Hippocampal formation (tissue), 2 donors: Measurements from ENCODE around the gene POR.

Experiments used
- DNase-seq, 2 donors: peaks; one replicate each; lab custom pipeline; 2025; lab: John Stamatoyannopoulos, UW

POR gene

DNA sequence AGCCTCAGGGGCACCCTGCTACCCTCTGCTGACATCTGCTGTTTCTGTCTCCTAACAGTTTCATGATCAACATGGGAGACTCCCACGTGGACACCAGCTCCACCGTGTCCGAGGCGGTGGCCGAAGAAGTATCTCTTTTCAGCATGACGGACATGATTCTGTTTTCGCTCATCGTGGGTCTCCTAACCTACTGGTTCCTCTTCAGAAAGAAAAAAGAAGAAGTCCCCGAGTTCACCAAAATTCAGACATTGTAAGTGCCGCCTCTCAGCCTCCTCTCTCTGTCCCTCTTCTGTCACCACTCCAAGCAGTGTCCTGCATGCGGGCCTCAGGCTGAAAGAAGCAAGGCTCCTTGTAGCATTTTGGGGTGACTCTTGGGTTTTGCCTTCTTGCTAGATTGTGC, 39.0 kb downstream of the POR start:
- no peak for DNase-seq

DNA sequence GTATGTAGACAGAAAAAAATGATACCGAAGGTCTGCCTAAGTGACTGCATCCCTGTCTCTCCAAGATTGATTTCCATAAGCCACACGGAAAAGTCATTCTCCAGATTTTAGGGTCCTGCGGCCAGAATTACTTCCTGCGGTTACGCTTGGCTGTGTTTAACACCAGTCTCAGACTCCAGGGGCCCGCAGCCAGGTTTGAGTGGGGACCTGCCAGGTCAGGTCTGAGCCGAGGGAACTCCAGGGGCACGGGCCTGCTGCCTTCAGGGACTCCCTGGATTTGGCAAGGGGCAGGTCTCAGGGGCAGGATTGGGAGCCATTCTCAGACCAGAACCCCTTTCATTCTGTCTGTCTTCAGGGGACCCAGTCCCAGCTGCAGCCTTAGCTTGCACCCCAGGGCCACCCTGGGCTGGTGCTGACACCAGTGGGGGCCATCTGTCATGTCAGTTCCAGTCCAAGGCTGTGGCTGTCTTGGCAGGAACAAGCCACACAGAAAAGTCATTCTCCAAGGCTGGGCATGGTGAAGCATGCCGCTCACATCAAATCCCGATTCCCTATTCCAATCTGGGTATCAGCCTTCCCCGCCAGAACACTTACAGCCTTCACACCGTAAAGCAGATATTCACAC, 40.5 kb downstream of the POR start:
- DNase-seq = no peak

DNA sequence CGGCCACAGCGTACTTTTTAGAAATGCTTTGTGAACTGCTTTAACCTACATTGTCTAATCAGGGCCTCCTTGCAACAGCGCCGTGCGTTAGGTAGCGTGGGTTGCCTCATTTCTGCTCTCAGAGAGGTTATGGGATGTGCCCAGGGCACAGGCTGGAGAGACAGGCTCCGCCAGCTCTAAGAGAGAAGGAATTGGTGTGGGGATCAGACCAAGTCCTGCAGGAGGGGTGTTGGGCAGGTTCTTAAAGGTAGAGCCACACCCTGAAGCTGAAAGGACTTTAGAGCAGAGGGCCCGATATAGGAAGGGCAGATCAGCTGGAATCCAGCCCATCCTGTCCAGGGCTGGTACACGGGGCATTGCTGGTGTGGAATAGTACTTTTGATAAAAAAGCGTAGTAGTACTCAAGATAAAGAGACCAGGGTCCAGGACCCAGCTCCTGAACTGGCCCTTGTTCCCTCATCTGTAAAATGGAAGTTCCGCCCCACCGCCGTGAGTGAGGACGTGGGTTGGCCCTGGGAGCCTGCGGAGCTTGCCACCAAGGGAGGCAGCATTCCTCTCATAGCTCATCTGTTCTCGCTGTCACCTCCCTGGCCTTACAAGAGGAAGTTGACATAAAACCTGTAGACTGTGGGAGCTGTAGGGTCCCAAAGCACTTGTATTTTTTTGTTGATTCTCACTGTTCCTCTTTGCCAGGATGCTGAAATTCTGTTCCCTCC, 42.2 kb downstream of the POR start:
- DNase-seq = no peak

DNA sequence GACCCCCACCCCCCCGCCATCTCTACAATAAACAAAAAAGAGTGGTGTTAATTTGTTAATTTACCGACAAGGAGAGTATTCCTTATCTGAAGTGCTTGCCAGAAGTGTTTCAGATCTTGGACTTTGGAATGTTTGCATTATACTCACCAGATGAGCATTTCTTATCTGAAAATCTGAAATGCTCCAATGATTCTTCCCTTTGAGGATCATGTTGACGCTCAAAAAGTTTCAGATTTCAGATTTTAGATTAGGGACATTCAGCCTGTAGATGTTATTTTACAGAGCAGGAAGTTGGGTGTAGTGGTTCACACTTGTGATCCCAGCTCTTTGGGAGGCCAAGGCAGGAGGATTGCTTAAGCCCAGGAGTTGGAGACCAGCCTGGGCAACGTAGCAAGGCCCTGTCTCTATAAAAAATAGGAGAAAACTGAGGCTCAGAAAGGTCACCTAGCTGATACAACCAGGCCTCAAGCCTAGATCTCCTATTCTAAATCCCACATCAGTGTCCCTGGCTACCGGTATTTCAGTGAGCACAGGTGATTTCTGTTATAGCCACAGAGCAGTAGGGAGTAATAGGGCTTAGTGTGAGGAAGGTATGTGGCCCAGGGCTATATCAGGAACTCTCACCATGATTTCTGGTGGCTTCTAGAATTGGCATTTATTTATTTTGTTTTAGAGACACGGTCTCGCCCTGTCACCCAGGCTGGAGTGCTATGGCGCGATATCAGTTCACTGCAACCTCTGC, 44.0 kb downstream of the POR start:
- no peak for DNase-seq

DNA sequence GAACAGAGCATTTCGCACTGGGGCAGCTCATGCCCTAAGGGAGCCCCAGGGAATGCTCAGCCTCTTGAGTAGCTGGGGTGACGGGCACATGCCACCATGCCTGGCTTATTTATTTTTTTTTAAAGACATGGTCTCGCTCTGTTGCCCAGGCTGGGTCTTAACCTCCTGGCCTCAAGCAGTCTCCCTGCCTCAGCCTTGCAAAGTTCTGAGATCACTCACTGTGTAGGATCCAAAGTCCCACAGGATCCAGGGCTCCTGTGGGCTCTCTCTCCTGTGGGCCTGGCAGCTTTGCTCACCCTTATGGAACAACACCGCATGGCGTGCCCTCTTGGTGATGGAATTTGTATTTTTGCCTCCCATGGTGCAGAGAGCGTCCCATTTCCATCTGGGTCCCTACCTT, 45.4 kb downstream of the POR start:
- DNase-seq = no peak

DNA sequence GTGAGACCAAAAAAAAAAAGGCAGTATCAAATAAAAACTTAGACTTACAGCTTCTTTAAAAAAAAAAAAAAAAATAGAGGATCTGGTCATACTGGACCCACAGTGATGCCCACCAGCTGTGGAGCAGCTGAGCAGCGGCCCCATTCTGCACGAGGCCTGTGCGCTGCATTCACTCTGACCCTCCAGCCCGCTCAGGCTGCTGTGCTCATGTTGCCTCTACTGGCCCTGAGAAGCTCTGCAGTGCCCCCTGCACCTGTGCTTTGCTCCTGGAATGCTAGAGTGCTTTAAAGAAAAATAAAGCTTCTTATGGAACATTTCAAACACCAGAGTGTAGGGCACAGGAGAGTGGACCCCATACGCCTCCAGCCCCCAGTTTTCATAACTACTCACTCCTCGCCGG, 46.3 kb downstream of the POR start:
- DNase-seq = no peak

DNA sequence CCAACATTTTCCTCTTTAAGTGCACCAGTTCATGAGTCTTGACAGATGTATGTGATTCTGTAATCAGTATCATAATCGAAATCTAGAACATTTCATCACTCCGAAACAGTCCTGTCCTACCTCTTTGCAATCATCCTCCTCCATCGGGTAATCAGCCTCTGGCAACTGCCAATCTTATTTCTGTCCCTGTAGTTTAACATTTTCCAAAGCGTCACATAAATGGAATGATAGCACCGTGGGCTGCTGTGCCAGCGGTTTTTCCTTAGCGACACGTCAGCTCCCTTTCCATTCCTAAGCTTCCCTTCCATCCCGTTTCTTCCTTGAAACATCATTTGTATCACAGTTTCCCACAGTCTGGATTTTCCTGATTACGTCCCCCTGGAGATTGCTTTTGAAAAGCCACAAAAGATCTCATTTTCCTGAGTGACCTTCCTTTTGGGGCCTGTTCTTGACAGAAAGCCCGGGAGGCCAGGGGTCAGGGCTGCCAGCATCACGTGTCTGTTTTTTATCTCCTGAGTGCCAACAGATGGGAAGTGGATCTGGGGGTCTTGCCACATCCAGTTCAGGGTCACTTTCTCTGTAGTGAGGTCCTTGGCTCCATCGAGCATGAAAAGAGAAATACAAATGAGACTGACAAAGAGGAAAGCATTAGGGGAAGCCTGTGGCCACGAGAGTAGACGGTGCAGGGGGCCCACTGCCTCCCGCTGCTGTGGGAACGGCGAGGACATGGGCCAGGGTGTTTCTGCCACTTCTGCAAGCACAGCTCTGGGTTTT, 47.8 kb downstream of the POR start:
- no peak for DNase-seq

DNA sequence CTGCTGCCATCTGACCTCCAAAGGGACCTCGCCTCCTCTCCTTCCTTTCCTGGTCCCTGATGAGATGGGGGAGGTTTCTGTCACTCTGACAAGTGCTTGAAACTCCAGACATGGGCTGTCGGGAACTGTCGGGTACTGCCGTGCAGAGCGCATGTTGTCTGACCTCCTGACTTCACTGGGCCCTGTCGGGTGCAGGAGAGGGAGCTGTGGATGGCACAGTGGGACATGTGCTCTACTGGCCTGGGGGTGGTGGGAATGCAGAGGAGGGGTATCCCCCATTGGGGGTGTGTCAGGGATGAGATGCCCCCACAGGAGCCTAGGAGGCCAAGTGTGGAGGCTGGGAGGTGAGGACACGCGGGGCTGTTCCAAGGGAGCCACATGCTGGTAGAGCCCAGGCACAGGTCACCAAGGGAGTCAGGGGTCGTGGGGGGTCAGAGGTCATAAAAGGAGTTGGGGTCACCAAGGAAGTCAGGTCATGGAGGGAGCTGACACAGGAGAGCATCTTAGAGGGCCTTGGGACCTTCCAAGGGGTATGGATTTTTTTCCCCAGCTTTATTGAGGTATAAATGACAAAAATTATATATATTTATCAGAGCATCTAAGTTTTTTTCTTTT, 48.5 kb downstream of the POR start:
- no peak for DNase-seq

DNA sequence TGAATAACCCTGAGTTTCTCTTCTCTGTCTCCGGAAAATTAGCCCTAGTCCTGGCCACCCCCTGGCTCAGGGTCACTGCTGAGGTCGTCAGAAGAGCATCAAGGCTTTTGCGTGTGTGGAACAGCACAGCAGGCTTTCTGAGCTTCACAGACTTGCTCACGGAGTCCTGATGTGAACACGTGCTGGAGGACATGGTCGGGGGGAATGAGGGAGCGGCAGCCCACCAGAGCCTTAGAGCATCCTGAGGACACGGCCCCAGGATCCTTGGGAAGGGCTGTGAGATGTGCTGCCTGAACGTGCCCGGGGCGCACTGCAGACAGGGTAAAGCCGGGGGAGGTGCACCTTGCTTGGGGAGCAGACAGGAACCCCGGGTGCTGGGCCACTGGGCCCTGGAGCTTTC, 50.7 kb downstream of the POR start:
- DNase-seq = no peak

DNA sequence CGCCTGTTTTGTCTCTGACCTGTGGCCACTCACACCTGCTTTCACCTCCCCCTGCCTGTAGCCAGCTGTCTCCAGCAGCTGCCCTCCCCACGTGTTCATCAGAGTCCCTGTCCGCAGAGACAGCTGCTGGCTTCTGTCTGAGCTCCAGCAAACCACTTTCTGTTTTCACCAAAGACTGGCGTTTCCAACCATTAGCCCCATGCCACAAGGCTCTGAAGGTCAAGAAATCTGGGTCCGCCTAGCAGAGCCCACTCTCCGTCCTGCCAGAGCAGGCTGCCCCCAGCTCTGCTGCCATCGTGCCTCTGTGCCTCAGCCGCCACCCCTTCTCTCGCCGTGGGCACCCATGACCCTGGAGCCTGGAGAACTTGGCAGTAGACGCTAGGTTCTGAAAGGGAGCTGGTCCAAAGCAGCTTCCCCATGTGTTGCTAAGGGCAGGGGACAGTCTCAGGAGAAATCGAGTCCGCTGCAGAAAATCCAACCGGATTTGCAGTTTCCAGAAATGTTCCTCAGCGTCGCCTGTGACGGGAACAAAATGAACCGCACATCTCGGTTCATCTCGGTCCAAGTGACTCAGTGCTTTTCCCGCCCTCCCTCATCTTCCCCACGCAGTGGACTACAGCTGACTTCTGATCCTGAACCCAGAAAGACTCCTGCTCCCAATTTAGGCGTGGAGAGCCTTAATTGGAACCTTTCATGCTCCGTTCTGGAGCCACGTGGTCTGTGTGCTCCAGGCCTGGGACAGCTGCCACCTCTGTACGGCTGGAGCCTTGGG, 51.4 kb downstream of the POR start:
- peak in 1 of 2 donors; percentile 66 for DNase-seq

DNA sequence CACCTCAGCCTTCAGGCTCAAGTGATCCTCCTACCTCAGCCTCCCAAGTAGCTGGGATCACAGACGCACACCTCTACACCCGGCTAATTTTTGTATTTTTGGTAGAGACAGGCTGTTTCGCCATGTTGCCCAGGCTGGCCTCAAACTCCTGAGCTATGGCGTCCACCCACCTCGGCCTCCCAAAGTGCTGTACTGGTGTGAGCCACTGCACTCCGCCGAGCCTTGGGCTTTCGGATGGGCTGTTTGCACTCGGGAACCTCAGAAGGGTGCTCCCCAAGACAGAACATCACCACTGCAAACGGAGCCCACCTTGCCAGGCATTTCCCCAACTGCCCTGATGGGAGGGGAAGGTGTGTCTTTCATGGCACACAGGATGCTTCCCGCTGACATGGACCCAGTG, 52.1 kb downstream of the POR start:
- DNase-seq = no peak

DNA sequence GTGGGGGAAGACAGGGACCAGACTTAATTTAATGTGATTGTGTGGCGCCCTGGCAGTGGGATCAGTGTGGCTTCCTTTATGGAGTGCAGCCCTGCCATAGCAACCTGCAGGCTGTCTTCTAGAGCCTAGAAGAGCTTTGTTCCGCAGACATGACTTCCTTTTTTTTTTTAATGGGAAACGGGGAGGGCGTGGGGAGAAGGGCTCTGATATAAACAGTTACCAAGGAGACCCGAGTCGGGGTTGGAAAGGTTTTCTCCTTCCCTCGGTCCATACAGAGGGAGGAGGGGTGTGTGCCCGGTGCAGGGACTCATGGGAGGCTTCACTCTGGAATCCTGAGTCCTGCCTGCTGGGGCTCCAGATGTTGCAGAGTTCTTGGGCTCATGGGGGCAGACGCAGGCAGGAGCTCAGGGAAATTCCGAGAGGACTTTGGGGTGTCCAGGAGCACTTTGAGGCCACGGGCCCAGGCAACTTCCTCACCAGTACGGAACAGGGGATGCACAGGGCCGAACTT, 52.6 kb downstream of the POR start:
- DNase-seq = peak in 1 of 2 donors; percentile 20

DNA sequence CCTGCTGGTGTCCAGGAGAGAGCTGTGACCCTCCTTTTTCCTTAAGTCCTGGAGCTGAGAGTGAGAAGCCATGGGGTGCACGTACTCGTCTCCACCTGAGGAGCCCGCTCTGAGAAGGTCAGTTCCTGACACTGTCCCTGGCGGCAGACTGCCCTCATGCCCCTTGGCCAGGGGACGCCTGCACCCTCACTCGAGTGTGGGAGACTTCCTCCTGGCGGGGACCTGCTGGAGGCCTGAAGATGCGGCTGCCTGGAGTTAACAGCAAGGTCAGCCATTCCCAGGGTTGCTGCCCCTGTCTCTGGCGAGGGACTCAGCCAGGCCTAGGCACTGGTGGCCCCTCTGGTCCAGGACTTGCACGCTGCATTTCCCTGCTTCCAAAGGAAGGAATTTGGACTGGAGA, 53.1 kb downstream of the POR start:
- DNase-seq = no peak

DNA sequence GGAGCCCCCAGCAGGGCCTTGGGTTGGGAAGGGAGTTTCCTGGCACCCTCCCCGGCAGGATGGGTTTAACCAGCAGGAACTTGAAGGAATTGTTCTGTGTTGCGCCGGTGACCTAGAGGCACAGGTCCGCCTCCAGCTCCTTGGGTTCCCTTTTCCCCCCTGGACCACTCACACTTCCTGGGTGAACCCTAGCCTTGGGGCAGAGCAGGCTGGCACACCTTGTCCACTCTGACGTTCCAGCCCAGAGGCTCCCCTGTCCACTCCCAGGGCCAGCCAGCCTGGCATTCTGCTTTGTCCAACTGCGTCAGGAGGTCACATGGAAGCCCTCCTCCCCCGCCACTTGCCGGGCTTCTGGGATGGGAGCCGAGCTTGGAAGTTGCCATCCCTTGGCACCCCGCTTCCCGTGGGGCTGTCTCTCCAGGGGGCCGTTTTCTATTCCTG, 53.6 kb downstream of the POR start:
- peak; percentile 30 to 42 for DNase-seq

DNA sequence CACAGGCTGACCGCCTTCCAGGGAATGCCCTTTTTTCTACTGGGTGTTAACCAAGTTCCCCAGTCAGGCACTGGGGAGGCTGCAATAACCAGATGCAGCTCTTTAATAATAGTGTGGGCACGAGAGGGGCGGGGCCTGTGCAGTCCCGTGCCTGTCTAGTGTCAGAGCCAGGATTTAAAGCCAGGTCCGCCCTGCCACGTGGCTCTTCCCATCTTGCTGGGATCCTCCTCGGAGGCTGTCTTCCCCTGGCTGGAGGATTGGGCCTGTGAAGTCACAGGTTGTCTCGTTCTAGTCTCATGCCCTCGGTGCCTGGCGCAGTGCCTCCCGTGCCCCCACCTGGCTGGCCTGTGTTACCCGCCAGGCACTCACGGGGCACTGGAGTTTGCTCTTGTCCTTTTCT, 54.2 kb downstream of the POR start:
- no peak for DNase-seq

DNA sequence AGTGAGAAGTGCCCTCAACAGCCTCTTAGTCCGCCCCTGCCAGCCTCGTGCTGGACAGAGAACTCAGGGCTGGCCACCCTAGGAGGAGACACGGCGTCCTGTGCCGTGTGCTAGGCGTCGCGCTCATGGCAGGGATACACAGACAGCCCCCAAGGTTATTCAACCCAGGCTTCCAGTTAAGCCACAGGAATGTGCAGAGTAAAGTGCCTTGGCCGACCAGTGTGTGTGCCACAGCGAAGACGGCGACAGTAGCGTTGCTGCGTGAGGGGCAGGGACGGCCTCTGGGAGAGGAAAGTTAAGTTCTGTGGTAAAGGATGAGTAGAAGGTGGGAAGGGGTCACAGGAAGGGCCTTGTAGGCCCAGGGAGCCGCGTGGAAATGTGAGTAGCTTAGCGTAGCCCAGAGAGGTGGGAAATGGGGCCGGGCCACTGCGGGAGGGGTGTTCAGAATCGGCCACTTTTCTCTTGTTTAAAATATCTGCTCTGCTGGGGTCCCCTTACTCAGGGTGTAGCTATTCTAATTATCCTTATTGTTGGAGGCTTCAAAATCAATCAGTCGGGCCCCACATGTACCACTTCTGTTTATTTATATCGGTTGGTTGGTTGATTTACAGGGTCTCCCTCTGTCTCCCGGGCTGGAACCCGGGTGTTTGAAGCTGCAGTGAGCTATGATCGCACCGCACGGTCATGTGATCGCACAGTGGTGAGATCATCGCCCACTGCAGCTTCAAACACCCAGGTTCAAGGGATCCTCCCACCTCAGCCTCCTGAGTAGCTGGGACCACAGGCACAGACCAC, 54.9 kb downstream of the POR start:
- no peak for DNase-seq

DNA sequence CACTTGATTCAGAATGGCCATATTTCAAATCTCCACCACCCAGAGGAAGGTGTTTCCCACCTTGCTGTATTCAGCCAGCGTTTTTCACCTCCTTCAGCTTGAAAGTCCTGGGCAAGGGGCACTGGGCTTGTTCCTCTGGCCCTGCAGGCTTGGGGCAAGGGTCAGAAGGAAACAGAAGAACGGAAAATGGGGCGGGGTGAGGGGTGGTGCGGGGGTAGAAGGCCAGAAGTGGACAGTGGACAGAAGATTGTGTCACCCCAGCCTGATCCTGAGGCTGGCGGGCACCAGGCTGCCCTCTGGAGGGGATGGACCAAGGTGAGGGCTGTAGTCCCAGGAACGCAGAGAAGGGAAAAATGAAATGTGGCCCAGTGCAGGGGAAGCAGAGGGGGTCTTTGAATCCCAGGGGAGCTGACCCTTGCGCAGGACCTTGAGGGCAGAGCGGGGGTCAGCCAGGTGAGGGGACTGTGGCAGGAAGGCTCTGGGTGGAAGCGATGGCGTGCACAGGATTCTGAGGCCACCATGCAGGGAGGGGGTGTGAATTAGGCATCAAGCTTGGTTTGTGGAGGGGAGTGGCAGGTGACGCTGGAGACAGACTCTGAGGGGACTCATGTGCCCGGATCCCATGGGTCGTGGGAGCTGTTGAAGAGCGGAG, 56.5 kb downstream of the POR start:
- no peak for DNase-seq

DNA sequence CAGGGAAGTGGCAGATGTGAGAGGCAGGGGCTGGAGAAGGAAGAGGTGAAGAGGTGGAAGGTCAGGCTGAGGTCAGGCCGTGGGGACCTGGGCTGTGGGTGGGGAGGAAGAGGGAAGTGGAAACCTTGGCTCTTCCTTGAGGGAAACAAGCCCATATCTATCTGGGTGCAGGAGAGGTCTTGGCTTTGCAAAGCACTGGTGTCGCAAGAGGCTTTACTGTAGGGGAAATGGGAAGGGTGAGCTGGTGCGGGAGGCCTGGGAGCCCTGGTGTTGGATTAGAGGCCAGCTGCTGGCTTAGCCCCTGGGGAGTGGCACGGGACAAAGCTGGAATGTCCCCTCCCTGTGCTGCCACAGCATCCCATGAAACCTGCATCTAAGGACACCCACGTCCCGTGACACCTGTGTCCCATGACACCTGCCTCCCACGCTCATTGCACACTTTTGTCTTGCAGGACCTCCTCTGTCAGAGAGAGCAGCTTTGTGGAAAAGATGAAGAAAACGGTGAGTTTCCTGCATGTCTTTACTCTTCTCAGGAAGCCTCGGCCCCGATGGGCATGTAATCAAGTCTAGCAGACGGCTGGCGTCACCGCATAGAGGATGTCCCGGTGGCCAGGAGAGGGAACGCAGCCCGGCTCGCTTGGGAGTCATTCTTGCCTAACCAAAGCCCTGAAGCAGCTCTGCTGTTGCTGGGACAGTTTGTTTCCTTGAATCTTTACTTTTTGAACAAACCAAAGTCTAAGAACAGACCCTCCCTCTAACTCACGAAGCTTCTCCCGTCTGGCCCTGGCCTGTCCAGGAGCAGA, 57.2 kb downstream of the POR start:
- DNase-seq = no peak

DNA sequence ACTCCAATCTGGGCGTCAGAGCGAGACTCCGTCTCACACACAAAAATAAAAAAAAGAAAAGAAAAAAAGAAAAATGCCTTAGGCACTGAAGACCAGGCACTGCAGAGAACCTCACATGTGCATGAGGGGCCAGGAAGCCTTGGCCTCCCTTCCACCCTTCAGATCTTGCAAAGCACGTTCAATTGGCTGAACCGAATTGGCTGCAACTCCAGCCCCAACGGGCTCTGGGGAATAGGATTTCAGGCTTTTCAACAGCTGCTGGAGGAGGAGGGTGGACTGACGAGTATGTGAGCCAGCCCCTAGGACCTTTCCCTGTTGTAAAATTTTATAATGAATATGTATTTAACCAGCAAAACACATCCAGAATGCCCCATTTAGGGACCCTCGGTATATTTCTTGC, 62.8 kb downstream of the POR start:
- no peak for DNase-seq
